ENCODE data around the gene PTPRG. TPM values are rescaled to one million over a fixed set of nuclear protein-coding genes. Genes with fewer than 3 reads are reported as not detected.

Gene PTPRG
- total RNA-seq, 1 experiment from 2014 or later: 69.3 TPM

- Mint-ChIP-seq H3K4me1 (peaks cover 67% of the 10 kb centered on the region in 2 experiments), H3K27ac (peak overlapping the region in 1 of 3 experiments; percentile 87; a peak in 2 of 7 replicates)
- H3K14ac ChIP-seq (ENCODE audit: insufficient read depth, low read length): no peak overlapping the region
Measured at GRCh38 chr3:61665987-61666386, 104.6 kb downstream of the PTPRG start.

More at GRCh38 chr3:61665987-61666386, 104.6 kb downstream of the PTPRG start:
- no peak overlapping the region for H3K56ac ChIP-seq (ENCODE audit: insufficient read length, low read depth, low read length)
- peaks cover 17% of the 10 kb centered on the region for H3K4me1 ChIP-seq (ENCODE audit: insufficient read depth, low read length)
- H3K23me2 ChIP-seq (ENCODE audit: insufficient read length, low read depth, low read length, poor library complexity, severe bottlenecking): no peaks in the 10 kb centered on the region
- WGBS (ENCODE audit: extremely low coverage, insufficient read length, low lambda C conversion rate): no CpG with 5 or more reads among the region's 5 CpGs
- H2AFZ ChIP-seq (ENCODE audit: low read length): no peak overlapping the region
- H4K91ac ChIP-seq (ENCODE audit: insufficient read length, low read depth, low read length): no peak overlapping the region
- H2BK5ac ChIP-seq (ENCODE audit: insufficient read length, low read length): no peak overlapping the region
- H3K9me3 Mint-ChIP-seq: peaks cover 3 to 12% of the 10 kb centered on the region in 2 experiments; a peak in 3 of 5 replicates
- peaks cover 13% of the 10 kb centered on the region for H3K79me1 ChIP-seq (ENCODE audit: insufficient read depth, low read depth, low read length, poor library complexity, severe bottlenecking)
- no peaks in the 10 kb centered on the region; the same call in 1 of the 2 replicates for H3K27me3 Mint-ChIP-seq (ENCODE audit: low read depth)
- no peaks in the 10 kb centered on the region for H3K27me3 ChIP-seq (ENCODE audit: insufficient read depth, low read length)
- H3T11ph ChIP-seq (ENCODE audit: low read length): no peak overlapping the region
- no peak overlapping the region for H4K5ac ChIP-seq (ENCODE audit: insufficient read length, low read depth, low read length)
- H3K4ac ChIP-seq (ENCODE audit: low read depth, low read length): no peak overlapping the region
- H4K8ac ChIP-seq (replicated peaks; ENCODE audit: insufficient read length, low read depth, low read length): no peak overlapping the region
- H4K20me1 ChIP-seq (ENCODE audit: control insufficient read depth, insufficient read depth, insufficient read length): peaks cover 3% of the 10 kb centered on the region
- H2AK5ac ChIP-seq (ENCODE audit: insufficient read length, low read length): no peak overlapping the region
- no peak overlapping the region for H3K4me3 Mint-ChIP-seq
- peaks cover 57% of the 10 kb centered on the region; the same call in 1 of the 2 replicates for H3K79me2 ChIP-seq (ENCODE audit: insufficient read depth, low read length)
- H3K4me2 ChIP-seq (ENCODE audit: insufficient read depth, insufficient read length, low read length): no peak overlapping the region
- DNase-seq: no peak
- no peak overlapping the region for H3K27ac ChIP-seq (ENCODE audit: insufficient read length, low read depth, low read length)
- H3K23ac ChIP-seq (ENCODE audit: insufficient read length, low read depth, low read length): no peak overlapping the region
- H3K9ac ChIP-seq (ENCODE audit: extremely low read depth, insufficient read length, low read length): no peak overlapping the region
- TF ChIP-seq, protein P1, sequence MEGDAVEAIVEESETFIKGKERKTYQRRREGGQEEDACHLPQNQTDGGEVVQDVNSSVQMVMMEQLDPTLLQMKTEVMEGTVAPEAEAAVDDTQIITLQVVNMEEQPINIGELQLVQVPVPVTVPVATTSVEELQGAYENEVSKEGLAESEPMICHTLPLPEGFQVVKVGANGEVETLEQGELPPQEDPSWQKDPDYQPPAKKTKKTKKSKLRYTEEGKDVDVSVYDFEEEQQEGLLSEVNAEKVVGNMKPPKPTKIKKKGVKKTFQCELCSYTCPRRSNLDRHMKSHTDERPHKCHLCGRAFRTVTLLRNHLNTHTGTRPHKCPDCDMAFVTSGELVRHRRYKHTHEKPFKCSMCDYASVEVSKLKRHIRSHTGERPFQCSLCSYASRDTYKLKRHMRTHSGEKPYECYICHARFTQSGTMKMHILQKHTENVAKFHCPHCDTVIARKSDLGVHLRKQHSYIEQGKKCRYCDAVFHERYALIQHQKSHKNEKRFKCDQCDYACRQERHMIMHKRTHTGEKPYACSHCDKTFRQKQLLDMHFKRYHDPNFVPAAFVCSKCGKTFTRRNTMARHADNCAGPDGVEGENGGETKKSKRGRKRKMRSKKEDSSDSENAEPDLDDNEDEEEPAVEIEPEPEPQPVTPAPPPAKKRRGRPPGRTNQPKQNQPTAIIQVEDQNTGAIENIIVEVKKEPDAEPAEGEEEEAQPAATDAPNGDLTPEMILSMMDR (conservative IDR thresholded peaks at IDR 0.05): no peak
- no peak overlapping the region for H3K18ac ChIP-seq (ENCODE audit: insufficient read length, low read depth, low read length)
- no peak overlapping the region for H2BK15ac ChIP-seq (ENCODE audit: low read depth, low read length)
- H2BK20ac ChIP-seq (ENCODE audit: low read depth, low read length, poor library complexity, severe bottlenecking): no peak overlapping the region
- H2BK12ac ChIP-seq (ENCODE audit: insufficient read length, low read depth, low read length): no peak overlapping the region
- no peak overlapping the region for H2BK120ac ChIP-seq (ENCODE audit: low read depth, low read length, poor library complexity, severe bottlenecking)
- peaks cover 7 to 19% (median 15%) of the 10 kb centered on the region in 3 experiments; a peak in 6 of 7 replicates for H3K36me3 Mint-ChIP-seq (ENCODE audit: insufficient read depth in 1 of 3, low read depth in 3 of 3)
- H3K9me3 ChIP-seq (ENCODE audit: control insufficient read depth, low read depth, low read length): no peaks in the 10 kb centered on the region
